NK-92 (cell line): ENCODE results near the gene RAI1.

ENCODE experiments used
- DNase-seq: peaks from one replicate; lab custom pipeline; 2025; ENCODE audit not compliant: unreplicated experiment; lab: John Stamatoyannopoulos, UW

RAI1 gene

DNA sequence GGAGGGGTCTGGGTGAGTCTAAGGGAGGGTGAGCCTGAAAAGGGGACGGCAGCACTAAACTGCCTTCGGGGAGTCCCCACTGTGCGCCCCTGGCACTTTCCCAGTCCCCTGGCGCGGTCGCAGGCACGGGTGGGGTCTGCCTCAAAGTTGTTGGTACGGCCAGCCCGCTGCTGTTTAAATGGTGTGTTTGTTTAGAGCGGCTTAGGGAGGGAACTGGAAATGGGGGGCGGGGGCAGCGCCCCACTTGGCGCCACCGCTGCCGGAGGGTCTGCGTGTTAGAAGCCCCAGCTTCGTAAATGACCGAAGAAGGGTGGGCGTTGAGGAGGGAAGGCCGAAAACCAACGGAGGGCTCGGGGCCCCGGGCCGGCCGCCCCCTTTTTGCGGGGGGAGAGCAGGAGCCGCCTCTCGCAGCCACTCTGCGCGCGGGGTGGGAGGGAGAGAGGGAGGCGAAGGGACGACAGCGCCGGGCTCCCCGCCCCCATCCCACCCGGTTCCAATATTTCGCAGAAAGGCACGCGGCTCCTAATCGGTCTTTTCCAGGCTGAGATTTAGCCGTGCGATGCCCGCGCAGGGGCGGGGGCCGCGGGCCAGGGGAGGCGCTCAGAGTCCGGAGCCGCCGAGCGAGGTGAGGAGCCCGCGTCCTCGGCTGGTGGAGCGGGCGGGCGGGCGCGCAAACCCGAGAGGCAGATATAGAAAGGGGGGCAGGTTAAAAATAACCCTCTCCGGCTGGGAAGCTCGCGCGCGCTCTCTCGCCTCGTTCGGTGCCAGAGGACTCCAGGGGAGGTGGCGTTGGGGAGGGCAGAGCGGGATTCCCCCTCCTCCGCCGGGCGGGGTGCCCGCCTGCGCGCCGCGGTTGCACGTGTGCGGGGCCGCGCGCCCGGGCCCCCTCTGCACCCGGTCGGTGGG is 100.6 kb downstream of the RAI1 start:
- no peak for DNase-seq

DNA sequence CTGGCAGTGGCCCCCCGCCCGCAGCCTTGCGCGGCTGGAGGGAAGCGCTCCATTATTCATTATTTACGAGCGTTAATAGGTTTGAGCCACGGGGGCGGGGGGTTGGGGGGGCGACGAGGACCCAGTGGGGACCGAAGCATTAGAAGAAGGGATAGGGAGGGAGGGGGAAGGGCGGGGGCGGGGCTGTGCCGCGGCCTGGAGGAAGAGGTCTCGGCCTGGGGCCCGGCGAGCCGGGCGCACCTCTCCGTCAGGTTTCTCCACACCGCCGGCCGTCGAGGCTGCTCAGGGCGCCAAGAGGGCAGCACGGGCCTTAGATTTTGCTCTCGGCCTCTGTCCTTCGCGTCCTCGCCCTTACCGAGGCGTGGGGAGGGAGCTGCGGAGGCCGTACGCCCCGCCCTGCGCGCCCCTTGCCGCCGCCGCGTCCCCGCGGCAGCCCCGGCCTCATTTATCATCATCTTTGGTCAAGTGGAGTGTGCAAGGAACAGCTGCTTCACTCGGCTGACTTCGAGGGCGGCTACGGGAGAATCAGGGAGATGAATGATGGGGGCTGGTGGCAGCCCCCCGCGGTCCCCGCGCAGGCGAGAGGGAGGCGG is 101.4 kb downstream of the RAI1 start:
- no peak for DNase-seq

DNA sequence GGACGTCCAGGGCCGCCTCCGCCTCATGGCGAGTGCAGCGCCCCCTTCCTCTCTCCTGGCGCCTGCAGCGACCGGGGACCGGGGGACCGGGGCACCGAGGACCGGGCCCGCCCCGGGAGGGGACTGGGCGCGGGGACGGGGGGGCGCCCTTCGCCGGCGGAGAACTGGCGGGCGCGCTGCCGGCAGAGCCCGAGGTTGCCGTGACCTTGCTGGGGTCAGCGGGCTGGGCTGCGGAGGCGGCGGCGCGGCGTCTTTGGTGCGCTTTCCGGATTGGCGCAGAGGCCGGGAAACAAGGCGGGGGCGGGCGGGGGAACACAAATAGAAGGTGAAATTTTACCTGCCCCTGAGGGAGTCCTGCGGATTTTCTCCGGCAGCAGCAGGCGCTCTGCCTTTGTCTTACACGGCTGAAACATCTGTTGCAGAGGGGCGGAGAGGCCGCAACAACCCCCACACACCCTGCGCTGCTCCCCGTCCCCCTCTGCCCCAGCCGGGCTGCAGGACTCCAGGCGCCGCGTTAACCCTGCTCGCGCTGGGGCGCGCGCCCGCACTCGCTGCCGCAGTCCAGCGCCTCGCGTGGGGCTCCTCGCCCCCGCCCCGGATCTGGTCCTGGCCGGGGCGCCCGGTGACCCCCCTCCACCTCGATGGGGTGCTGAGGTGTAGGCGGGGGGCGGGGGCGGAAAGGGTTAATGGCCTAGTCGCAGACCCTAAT is 102.0 kb downstream of the RAI1 start:
- no peak for DNase-seq

DNA sequence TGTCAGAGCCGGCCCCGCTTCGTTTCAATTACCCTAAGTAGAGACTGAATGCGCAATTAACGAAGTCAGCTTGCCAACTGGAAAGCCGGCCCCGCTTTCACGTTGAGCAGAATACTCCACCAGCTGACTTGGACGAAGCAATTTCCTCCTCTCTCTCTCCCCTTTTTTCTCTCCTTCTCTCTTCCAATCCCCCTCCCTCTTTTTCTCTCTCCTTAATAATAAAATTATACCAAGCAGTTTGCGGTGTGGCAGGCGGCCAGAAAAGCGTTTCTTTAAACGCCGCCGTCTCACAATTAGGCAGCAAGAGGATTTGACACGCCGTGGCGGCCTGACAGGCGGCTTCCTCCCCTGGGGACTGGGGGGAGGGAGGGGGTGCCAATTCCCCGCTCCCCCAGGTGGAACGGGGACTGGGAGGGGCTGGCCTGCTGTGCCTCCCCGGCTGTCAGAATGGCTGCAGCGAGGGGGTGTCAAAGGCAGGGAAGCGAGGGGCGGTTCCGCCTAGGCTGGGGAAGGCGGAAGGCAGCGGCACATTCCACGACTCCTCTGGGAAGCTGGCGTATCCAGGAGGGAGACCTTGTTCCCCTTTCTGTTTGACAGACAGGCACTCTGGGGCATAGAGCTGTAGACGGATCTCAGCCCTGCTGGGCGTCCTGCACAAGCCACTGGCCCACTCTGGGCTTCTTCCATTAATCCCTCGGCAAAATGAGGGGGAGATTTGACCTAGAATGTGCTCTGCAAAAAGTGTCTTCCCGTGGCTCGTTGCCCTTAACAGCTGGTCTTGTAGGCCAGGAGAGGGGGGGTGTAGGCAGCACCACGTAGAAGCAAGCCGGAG is 102.8 kb downstream of the RAI1 start:
- no peak for DNase-seq

DNA sequence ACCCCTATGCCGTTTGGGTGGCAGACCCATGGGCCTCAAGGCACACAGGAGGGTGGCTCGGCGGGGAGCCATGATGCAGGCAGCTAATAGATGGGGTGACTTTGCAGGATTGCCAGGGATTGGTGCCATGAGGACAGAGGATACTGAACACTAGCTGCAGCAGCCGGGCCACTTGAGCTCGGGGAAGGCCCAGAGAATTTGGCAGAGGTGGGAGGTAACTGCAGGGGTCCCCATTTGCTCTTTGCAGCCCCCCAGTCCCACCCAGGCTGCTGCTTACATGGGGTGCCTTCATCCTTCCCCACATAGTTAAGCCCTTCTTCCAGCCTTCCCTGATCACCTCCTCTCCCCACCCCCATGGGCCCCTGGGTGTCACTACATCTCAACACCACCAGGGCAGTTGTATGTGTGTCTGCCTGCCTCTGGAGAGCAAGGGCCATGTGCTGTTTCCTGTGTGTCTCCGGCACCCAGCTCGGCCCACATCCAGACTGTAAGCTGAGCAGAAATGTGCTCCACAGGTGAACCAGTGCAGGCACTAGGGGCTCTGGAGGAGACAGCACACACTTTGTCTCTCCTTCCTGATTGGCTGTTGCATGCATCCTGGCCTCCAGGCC is 103.5 kb downstream of the RAI1 start:
- no peak for DNase-seq

DNA sequence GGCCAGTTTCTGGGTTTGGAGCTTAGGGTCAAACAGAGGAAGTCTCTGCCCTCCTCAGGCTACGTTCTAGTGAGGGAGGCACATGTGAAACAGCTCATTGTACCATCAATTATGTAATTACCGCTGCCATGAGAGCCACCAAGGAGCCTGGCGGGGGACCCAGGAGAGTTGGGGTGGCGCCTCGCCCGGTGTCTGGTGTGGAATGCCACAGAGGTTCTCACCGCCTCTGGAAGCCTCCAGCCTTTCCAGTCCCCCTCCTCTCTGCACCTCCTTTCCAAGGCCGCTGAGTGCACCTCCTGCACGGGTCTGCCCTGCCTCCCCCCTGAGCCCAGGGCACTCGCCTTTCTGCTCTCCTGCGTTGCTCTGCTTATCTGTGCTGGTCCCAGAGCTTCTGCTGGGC is 104.1 kb downstream of the RAI1 start:
- no peak for DNase-seq

DNA sequence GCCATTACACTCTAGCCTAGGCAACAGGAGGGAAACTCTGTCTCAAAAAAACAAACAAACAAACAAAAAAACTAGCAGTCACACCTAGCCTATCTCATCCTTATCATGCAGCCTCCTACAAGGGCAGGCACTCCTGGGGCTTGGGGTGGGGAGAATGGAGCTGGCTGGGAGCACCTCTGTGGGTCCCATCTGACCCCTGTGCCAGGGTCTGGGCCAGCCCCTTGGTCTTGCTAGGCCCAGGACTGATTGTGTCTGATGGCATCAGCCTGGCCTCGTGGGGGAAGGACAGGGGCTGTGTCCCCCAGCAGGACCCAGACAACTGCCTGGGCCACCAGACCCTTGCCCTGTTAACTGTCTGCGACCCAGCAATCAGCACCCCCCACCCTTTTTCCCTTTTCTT is 105.7 kb downstream of the RAI1 start:
- DNase-seq = no peak

DNA sequence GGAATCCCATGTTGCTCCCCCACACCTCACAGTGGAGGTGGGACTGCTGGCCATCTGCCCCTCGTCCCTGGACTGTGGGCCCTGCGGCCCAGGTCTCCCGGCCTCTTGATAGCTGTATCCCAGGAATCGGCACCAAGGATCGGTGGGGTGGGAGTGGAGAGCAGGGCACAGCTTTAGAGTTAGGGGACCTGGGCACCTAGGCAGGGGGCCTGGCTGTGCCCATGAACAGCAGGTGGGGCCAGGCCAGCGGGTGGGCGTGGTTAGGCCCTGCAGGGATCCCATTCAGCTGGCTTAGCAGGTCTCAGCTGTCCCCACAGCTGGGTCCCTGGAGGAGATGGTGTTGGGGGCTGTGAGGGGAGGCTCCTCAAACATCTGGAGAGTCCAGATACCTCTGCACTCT is 106.3 kb downstream of the RAI1 start:
- DNase-seq = no peak

DNA sequence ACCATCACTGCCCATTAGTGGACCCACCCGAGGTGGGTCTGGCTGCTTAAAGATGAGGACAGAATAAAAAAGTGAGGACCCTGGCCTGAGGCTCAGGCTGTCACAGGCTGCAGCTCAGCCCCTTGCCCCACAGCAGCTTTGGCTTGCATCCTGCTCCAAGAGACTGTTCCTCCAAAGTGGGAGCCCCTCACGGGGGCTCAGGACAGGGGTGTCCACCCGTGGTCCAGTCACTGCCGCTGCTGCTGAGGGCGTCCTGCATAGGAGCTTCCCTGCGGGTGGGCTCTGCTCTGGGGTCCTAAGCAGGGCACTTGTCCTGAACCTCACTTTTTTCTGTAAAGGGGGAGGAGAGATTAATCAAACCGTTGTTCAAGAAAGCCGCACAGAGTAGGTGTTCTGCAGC is 107.7 kb downstream of the RAI1 start:
- DNase-seq = no peak

DNA sequence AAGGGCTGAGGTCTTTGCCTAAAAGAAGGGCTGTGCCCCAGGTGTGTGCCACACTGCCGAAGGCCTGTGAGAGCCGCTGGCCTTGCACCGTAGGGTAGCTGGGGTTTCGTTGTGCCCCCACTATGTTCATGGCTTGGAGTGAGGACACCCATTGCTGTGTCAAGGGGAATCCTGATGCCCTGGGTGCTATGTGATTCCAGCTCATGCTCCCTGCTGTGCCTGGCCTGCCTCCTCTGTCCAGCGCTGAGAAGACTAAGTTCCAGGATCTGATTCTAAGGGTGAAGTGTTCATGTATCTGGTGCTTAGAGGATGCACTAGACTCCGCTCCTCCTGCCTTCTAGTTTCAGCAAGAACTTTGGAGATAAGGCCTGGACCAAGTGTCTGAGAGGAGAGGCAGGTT is 108.2 kb downstream of the RAI1 start:
- DNase-seq = no peak

DNA sequence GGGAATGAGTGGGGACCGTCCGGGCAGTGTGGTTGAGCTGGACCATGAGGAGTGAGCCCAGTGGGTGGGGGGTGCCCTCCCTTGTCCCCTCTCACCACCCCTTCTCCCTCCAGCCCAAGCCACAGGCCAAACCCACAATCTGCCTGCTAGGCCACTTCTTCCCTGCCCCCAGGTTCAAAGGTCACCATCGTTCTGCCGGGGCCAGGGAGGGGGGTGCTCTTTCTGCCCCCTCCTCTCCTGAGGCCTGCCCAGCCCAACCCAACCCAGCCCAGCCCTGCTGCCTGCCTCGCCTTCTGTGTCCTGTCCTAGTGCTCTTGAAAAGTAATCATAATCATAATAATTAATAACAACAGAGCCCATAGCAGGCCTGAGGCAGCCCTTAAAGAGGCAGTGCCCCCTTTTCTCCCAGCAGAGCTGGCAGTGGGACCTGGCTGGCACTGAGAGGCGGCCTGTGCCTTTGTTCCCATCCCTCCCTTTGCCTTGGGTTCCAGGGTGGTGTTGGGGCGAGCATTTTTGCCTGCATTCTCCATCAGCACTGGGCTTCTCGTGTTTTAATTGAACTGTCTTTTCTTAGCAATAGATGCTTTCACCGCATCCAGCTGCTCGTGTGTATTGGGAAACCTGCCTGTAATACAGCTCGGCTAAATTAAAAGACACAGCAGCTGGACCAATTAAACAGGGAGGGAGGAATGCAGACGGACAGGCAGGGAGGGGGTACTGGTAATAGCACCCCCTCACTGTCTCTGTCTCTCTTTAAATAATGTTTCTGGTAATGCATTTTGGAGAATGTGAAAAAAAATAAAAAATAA is 108.8 kb downstream of the RAI1 start:
- DNase-seq = no peak

DNA sequence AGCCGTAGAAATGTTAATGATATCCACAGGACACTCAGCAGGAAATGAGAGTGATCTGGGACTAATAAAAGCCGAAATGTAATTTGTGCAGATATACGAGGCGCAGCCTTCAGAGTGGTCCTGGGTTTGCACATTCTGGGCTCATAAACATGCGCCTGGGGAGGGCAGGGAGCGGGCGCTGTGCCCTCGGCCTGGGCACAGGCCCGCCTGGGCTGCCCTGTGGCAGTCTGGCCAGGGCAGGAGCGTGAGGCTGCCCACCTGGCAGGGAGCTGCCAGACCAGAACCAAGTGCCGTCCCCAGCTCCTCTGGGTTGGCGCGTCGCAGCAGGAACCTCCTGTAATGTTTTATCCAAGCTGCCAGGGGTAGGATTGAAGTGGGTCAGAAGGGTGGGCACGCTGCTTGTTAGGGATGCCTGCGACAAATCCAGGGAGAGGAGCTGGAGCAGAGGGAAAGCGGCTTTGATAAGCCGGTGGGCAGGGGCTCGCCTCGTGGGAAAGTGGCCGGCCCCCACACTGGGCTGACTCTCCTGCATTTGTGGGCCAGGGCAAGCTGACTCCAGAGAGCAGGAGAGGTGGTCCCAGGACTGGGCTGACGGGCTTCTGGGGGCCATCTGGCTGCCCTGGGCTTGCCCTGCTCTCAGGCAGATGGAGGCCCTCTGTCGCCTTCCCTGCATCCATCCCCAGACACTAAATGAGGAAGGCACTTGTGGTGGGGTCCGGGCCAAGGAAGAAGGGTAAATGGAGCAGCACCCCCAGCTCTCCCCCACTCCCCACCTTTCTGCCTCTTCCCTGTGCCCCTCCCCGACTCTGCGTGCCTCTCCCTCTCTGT is 109.6 kb downstream of the RAI1 start:
- DNase-seq = no peak

DNA sequence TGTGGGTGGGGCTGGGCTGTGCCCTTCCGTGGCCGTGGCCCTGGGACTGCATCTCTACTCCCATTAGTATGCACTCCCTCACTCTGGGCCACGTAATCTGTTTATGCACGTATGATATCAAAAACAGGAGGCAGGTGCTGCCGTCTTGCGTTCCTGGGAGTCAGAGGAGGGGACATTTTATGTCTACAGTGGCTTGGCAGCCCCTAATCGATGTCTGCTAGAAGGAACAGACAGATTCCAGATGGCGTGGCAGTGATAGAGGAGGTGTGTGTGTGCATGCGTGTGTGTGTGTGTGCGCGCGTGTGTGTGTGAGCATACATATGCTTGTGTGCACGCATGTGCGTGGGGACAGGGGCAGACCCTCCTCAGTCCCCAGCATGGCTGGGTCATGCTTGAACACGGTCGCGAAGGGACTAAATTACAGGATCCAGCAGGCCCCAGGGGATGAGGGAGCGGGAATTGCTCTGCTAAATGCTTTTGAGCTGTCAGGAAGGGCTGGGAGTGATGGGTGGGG is 110.8 kb downstream of the RAI1 start:
- DNase-seq = no peak

DNA sequence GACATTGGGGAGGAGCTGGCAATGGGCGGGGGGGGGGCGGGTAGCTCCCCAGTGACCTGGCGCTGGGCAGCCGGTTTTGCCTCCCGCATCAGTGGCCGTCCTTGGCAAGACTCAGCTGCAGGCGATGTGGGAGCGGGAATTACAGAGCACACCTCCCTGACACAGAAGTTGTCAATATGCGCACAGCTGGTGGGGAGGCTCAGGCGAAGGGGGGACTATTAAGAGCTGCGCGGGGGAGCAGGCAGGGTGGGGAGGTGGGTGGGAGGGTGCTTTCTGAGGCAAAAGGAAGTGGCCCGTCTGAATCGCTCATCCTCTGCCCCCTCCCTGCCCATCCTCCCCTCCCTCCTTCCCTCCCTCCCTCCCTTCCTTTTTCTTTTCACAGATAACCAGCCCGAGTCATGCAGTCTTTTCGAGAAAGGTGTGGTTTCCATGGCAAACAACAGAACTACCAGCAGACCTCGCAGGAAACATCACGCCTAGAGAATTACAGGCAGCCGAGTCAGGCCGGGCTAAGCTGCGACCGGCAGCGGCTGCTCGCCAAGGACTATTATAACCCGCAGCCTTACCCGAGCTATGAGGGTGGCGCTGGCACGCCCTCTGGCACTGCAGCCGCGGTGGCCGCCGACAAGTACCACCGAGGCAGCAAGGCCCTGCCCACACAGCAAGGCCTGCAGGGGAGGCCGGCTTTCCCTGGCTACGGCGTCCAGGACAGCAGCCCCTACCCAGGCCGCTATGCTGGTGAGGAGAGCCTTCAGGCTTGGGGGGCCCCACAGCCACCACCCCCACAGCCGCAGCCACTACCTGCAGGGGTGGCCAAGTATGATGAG is 111.5 kb downstream of the RAI1 start:
- DNase-seq = no peak

DNA sequence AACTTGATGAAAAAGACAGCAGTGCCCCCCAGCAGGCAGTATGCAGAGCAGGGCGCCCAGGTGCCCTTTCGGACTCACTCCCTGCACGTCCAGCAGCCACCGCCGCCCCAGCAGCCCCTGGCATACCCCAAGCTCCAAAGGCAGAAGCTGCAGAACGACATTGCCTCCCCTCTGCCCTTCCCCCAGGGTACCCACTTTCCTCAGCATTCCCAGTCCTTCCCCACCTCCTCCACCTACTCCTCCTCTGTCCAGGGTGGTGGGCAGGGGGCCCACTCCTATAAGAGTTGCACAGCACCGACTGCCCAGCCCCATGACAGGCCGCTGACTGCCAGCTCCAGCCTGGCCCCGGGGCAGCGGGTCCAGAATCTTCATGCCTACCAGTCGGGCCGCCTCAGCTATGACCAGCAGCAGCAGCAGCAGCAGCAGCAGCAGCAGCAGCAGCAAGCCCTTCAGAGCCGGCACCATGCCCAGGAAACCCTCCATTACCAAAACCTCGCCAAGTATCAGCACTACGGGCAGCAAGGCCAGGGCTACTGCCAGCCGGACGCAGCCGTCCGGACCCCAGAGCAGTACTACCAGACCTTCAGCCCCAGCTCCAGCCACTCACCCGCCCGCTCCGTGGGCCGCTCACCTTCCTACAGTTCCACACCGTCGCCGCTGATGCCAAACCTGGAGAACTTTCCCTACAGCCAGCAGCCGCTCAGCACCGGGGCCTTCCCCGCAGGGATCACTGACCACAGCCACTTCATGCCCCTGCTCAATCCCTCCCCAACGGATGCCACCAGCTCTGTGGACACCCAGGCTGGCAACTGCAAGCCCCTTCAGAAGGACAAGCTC is 112.3 kb downstream of the RAI1 start:
- no peak for DNase-seq

DNA sequence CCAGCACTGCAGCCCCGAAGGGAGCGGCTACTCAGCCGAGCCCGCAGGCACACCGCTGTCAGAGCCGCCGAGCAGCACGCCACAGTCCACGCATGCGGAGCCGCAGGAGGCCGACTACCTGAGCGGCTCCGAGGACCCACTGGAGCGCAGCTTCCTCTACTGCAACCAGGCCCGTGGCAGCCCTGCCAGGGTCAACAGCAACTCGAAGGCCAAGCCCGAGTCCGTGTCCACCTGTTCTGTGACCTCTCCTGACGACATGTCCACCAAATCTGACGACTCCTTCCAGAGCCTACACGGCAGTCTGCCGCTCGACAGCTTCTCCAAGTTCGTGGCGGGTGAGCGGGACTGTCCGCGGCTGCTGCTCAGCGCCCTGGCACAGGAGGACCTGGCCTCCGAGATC is 113.1 kb downstream of the RAI1 start:
- DNase-seq = no peak

DNA sequence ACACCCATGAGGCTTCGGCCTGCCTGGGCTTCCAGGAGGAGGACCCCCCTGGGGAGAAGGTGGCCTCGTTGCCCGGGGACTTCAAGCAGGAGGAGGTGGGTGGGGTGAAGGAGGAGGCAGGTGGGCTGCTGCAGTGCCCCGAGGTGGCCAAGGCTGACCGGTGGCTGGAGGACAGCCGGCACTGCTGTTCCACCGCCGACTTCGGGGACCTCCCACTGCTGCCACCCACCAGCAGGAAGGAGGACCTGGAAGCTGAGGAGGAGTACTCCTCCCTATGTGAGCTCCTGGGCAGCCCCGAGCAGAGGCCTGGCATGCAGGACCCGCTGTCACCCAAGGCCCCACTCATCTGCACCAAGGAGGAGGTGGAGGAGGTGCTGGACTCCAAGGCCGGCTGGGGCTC is 114.0 kb downstream of the RAI1 start:
- no peak for DNase-seq
